ENCODE measurements around the gene TCEAL7.

DNA sequence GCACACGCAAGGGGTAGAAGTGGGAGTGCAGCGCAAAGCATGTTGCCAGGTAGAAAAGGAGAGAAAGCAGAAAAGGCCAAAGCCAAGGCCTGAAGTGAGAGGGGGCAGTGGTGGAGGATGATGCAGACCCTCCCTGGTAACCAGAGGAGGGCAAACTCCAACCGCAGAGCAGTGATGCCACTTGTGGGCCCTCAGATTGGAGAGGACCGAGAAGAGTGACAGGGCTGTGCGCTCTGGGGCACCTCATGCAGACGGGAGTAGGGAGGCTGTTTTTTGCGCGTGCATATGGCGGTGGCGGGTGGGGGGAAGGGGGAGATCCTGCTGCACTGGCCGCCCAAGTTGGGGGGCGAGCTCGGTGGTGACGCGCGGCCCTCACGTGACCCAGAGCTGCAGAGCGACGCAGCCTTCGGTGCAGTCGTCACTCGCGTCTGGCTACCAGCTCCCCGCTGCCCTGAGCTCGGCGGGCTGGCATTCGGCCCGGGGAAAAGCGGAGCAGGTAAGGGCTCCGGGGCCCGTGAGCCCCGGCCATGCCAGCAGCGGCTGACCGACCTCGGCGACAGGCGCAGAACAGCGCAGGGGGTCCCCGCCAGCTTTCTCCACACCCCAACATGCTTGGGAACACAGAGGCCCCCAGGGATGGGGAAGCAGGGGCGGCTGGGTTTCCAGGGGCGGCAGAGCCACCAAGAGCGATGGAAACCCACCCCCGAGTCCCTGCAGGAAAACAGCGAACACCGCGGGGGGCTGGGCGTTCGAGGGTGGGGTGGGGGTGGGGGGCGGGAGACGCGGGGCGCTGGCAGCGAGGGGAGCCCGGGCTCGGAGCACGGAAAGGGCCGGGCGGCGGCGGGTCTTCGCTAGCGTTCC lies 46.3 kb downstream of the TCEAL7 start, which contains the start of gene BEX3:
- TF ChIP-seq, protein P1, sequence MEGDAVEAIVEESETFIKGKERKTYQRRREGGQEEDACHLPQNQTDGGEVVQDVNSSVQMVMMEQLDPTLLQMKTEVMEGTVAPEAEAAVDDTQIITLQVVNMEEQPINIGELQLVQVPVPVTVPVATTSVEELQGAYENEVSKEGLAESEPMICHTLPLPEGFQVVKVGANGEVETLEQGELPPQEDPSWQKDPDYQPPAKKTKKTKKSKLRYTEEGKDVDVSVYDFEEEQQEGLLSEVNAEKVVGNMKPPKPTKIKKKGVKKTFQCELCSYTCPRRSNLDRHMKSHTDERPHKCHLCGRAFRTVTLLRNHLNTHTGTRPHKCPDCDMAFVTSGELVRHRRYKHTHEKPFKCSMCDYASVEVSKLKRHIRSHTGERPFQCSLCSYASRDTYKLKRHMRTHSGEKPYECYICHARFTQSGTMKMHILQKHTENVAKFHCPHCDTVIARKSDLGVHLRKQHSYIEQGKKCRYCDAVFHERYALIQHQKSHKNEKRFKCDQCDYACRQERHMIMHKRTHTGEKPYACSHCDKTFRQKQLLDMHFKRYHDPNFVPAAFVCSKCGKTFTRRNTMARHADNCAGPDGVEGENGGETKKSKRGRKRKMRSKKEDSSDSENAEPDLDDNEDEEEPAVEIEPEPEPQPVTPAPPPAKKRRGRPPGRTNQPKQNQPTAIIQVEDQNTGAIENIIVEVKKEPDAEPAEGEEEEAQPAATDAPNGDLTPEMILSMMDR (IDR thresholded peaks at IDR 0.05; ENCODE audit: extremely low read depth in 1 of 2, insufficient read depth in 1 of 2, low read depth in 1 of 2, low read length in 2 of 2): no peak
- no peak for TF ChIP-seq EZH2 (IDR thresholded peaks at IDR 0.05; ENCODE audit: borderline replicate concordance, low read depth, low read length, severe bottlenecking)
- peak; percentile 64 for TF ChIP-seq POLR2AphosphoS5 (IDR thresholded peaks at IDR 0.05; ENCODE audit: insufficient read depth, low read depth, low read length)
- peak; percentile 65 for TF ChIP-seq POLR2A (IDR thresholded peaks at IDR 0.05; ENCODE audit: low read depth, low read length)
- no peak for TF ChIP-seq JUN (IDR thresholded peaks at IDR 0.05; ENCODE audit: borderline replicate concordance, insufficient read depth, insufficient read length, low read depth)
- TF ChIP-seq MYC (IDR thresholded peaks at IDR 0.05; ENCODE audit: low read depth, low read length): no peak
- TF ChIP-seq, protein P2, sequence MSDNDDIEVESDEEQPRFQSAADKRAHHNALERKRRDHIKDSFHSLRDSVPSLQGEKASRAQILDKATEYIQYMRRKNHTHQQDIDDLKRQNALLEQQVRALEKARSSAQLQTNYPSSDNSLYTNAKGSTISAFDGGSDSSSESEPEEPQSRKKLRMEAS (IDR thresholded peaks at IDR 0.05; ENCODE audit: insufficient read depth, insufficient read length): peak; percentile 73
